Hematopoietic multipotent progenitor cell treated with erythropoietin and hydrocortisone succinate and interleukin-3 and kit ligand, for 15 days (in vitro differentiated cells): ENCODE results near the gene SLC9A4.
A peak's percentile ranks its signal among the peaks of the same experiment; 100 is the strongest.

Source experiments
- DNase-seq: peaks from one replicate; pipeline ENCODE4 v3.0.0-alpha.2; 2015; ENCODE audit warnings: low spot score

Gene SLC9A4

GRCh38 chr2:102473020-102473419, at the start of gene SLC9A4:
Gene SLC9A4 (plus strand): TSS chr2:102473226. CDS start chr2:102473760, 534 bp downstream.
- DNase-seq, result peak; percentile 23

GRCh38 chr2:102423368-102423767, 49.7 kb upstream of the SLC9A4 start:
- no peak for DNase-seq

GRCh38 chr2:102424754-102425153, 48.3 kb upstream of the SLC9A4 start:
- DNase-seq, result no peak

- no peak for DNase-seq
Observed at GRCh38 chr2:102425441-102426132, 47.4 kb upstream of the SLC9A4 start.

- no peak for DNase-seq
Observed at GRCh38 chr2:102427249-102427648, 45.8 kb upstream of the SLC9A4 start.

- no peak for DNase-seq
Observed at GRCh38 chr2:102428573-102428972, 44.5 kb upstream of the SLC9A4 start.

GRCh38 chr2:102432386-102432785, 40.6 kb upstream of the SLC9A4 start:
- no peak for DNase-seq

GRCh38 chr2:102433973-102434654, 38.9 kb upstream of the SLC9A4 start:
- DNase-seq, result no peak

- no peak for DNase-seq
Observed at GRCh38 chr2:102434655-102435381, 38.2 kb upstream of the SLC9A4 start.

GRCh38 chr2:102435741-102436140, 37.3 kb upstream of the SLC9A4 start:
- DNase-seq, result no peak

GRCh38 chr2:102436323-102436722, 36.7 kb upstream of the SLC9A4 start:
- no peak for DNase-seq

GRCh38 chr2:102437122-102437521, 35.9 kb upstream of the SLC9A4 start:
- no peak for DNase-seq

GRCh38 chr2:102438111-102438510, 34.9 kb upstream of the SLC9A4 start:
- DNase-seq, result no peak

- no peak for DNase-seq
Observed at GRCh38 chr2:102438578-102438977, 34.4 kb upstream of the SLC9A4 start.

GRCh38 chr2:102439065-102439695, 33.8 kb upstream of the SLC9A4 start:
- no peak for DNase-seq

GRCh38 chr2:102442967-102443828, 29.8 kb upstream of the SLC9A4 start:
- DNase-seq, result no peak

GRCh38 chr2:102444233-102444632, 28.8 kb upstream of the SLC9A4 start:
- DNase-seq, result no peak

- no peak for DNase-seq
Observed at GRCh38 chr2:102446936-102447335, 26.1 kb upstream of the SLC9A4 start.

- peak; percentile 7 for DNase-seq
Observed at GRCh38 chr2:102449370-102449974, 23.6 kb upstream of the SLC9A4 start.

GRCh38 chr2:102451968-102452367, 21.1 kb upstream of the SLC9A4 start:
- DNase-seq, result no peak

- no peak for DNase-seq
Observed at GRCh38 chr2:102453501-102453900, 19.5 kb upstream of the SLC9A4 start.
